Endothelial cell of umbilical vein (primary cell): ENCODE measurements around the gene TMEM14A. TPM values are rescaled to one million over a fixed set of nuclear protein-coding genes. Genes with fewer than 3 reads are reported as not detected.

ENCODE experiments used
- BruUV-seq: library from RNA; stranded (reverse); fragments of 400-500 nt; replicated peaks from 2 replicates; lab custom pipeline; 2021; lab: Mats Ljungman, UMichigan
- CTCF ChIA-PET: fragments of 300-600, 350-600 bp; sonication (Branson Sonifier 250); formaldehyde crosslinking; loops from one replicate; lab custom pipeline; 2021; ENCODE audit warnings: antibody characterized with exemption, inconsistent platforms; lab: Charles Lee
- POLR2A ChIA-PET: fragments of 300-600, 350-600 bp; sonication (Branson Sonifier 250); formaldehyde crosslinking; loops from one replicate; lab custom pipeline; 2021; ENCODE audit warnings: antibody characterized with exemption, inconsistent platforms; lab: Charles Lee
- DNase-seq: peaks from one replicate; pipeline ENCODE4 v3.0.0-alpha.2; 2011; ENCODE audit warnings: low read depth, low spot score
- FAIRE-seq: peaks from 2 replicates; lab custom pipeline; 2011; peaks lifted over from hg19 to GRCh38; lab: Jason Lieb, UNC
- H2AFZ ChIP-seq: 2 replicates; pipeline ENCODE4 v1.6.0; 2012; ENCODE audit warnings: low read depth, low read length, control low read depth, inconsistent platforms
- H3K27ac ChIP-seq: 2 replicates; pipeline ENCODE4 v1.5.1; 2011; ENCODE audit warnings: low read depth, mild to moderate bottlenecking, control low read depth, low read length, moderate library complexity; ENCODE audit not compliant: insufficient read depth
- H3K27me3 ChIP-seq, 2 experiments: 2 replicates each; pipeline versions ENCODE4 v1.6.0 to v1.6.1; 2011; ENCODE audit warnings: low read length in 2 of 2, mixed read lengths in 1 of 2; ENCODE audit not compliant: control insufficient read depth in 2 of 2, insufficient read depth in 2 of 2
- H3K36me3 ChIP-seq, 2 experiments: 2 replicates in 1 of 2; 3 replicates in 1 of 2; pipeline ENCODE4 v1.5.1; 2011; ENCODE audit warnings: low read length in 2 of 2, mild to moderate bottlenecking in 1 of 2, moderate library complexity in 1 of 2; ENCODE audit not compliant: control insufficient read depth in 2 of 2, insufficient read depth in 2 of 2; ENCODE audit errors: extremely low read depth in 1 of 2
- H3K4me1 ChIP-seq: 3 replicates; pipeline ENCODE4 v1.5.1; 2011; ENCODE audit warnings: mild to moderate bottlenecking, low read length; ENCODE audit not compliant: control insufficient read depth, insufficient read depth; ENCODE audit errors: extremely low read depth
- H3K4me2 ChIP-seq: 2 replicates; pipeline ENCODE4 v1.6.1; 2011; ENCODE audit warnings: low read length, control low read depth, mixed read lengths; ENCODE audit not compliant: insufficient read depth
- H3K4me3 ChIP-seq, 3 experiments: fragments of 200-600 bp in 1 of 3; sonication (generic), shearing (Covaris generic) in 1 of 3; replicated peaks in 1 of 3; 2 replicates each; pipeline ENCODE4 v1.5.1; 2011 to 2016; ENCODE audit warnings: control low read depth in 3 of 3, low read length in 3 of 3, mild to moderate bottlenecking in 2 of 3, inconsistent platforms in 1 of 3, low read depth in 1 of 3, moderate library complexity in 1 of 3; ENCODE audit not compliant: insufficient read depth in 1 of 3
- H3K79me2 ChIP-seq: 2 replicates; pipeline ENCODE4 v1.6.0; 2012; ENCODE audit warnings: low read length, inconsistent platforms; ENCODE audit not compliant: control insufficient read depth, insufficient read depth
- H3K9ac ChIP-seq: replicated peaks from 2 replicates; pipeline ENCODE3; 2011; ENCODE audit warnings: low read length, control low read depth; ENCODE audit not compliant: insufficient read depth; ENCODE audit errors: extremely low read depth
- H3K9me1 ChIP-seq: replicated peaks from 3 replicates; pipeline ENCODE4 v1.6.0; 2011; ENCODE audit warnings: mild to moderate bottlenecking, low read length; ENCODE audit not compliant: control insufficient read depth, insufficient read depth; ENCODE audit errors: extremely low read depth
- H3K9me3 ChIP-seq: replicated peaks from 2 replicates; pipeline ENCODE4 v1.5.1; 2012; ENCODE audit warnings: low read length, inconsistent platforms; ENCODE audit not compliant: control insufficient read depth, insufficient read depth
- H4K20me1 ChIP-seq: replicated peaks from 2 replicates; pipeline ENCODE3; 2011; ENCODE audit warnings: mild to moderate bottlenecking, low read length; ENCODE audit not compliant: control insufficient read depth, insufficient read depth; ENCODE audit errors: extremely low read depth
- EZH2 ChIP-seq: IDR thresholded peaks from 2 replicates; pipeline ENCODE4 v1.6.1; 2012; ENCODE audit warnings: borderline replicate concordance, low read depth, mild to moderate bottlenecking, moderate library complexity, low read length, inconsistent platforms; ENCODE audit not compliant: severe bottlenecking
- FOS ChIP-seq: IDR thresholded peaks from 2 replicates; pipeline ENCODE4 v1.6.1; 2011; ENCODE audit warnings: mild to moderate bottlenecking, low read length, moderate library complexity, borderline replicate concordance; ENCODE audit not compliant: insufficient read depth
- GATA2 ChIP-seq: IDR thresholded peaks from 2 replicates; pipeline ENCODE4 v1.7.0; 2011; ENCODE audit warnings: low read depth, mild to moderate bottlenecking, moderate library complexity, mixed read lengths, low read length; ENCODE audit not compliant: insufficient read length, insufficient read depth
- JUN ChIP-seq: IDR thresholded peaks from 2 replicates; pipeline ENCODE4 v1.6.1; 2011; ENCODE audit warnings: borderline replicate concordance, low read depth; ENCODE audit not compliant: insufficient read length, insufficient read depth
- MYC ChIP-seq: IDR thresholded peaks from one replicate; pipeline ENCODE4 v1.6.1; 2011; ENCODE audit warnings: mild to moderate bottlenecking, low read depth, low read length
- POLR2A ChIP-seq: IDR thresholded peaks from 2 replicates; pipeline ENCODE4 v1.6.1; 2012; ENCODE audit warnings: low read depth, mild to moderate bottlenecking, control low read depth, low read length
- POLR2AphosphoS5 ChIP-seq: IDR thresholded peaks from 2 replicates; pipeline ENCODE4 v1.6.1; 2012; ENCODE audit warnings: low read depth, mild to moderate bottlenecking, control low read depth, low read length, moderate library complexity; ENCODE audit not compliant: insufficient read depth
- dilution Hi-C: fragments of 300-500 bp; cut with MboI; formaldehyde crosslinking; loops from one replicate; pipeline ENCODE4 v1.15.0; 2019; ENCODE audit warnings: low sequenced_read_pairs; ENCODE audit not compliant: extremely low pct_ligation_motif_present
- intact Hi-C: fragments of 100-400 bp; cut with micrococcal nuclease; formaldehyde crosslinking; loops from one replicate; pipeline ENCODE4 v1.10.0; 2022
- polyA plus RNA-seq, 4 experiments: library from polyadenylated mRNA; depleted of rRNA in 3 of 4; stranded (reverse) in 3 of 4; unstranded in 1 of 4; fragments of >200 nt; gene quantifications; 2 replicates each; pipeline versions ENCODE4 v1.2.1 to v1.2.3, GENCODE V29; 2011 to 2012; ENCODE audit warnings: missing spikeins in 1 of 4
- total RNA-seq: library from RNA; stranded (reverse); gene quantifications from 2 replicates; pipeline ENCODE4 v1.2.3, GENCODE V29; 2021
- TF ChIP-seq, protein P1 (sequence below), 2 donors: IDR thresholded peaks; 1 replicate in 1 of 2; 2 replicates in 1 of 2; pipeline ENCODE4 v1.5.1; 2011; ENCODE audit warnings: low read length in 2 of 2, mild to moderate bottlenecking in 2 of 2, moderate library complexity in 2 of 2, control low read depth in 1 of 2, inconsistent platforms in 1 of 2, low read depth in 1 of 2; ENCODE audit not compliant: insufficient read depth in 1 of 2; ENCODE audit errors: extremely low read depth in 1 of 2
- TF ChIP-seq, protein P2 (sequence below): IDR thresholded peaks from 2 replicates; pipeline ENCODE4 v1.6.1; 2011; ENCODE audit not compliant: insufficient read depth, insufficient read length

The TMEM14A gene
- total and polyA plus RNA-seq, 2 donors (not counting 3 experiments of a cell fraction or from before 2014, with no cell fraction given): 19.5 to 33.7 TPM

DNA sequence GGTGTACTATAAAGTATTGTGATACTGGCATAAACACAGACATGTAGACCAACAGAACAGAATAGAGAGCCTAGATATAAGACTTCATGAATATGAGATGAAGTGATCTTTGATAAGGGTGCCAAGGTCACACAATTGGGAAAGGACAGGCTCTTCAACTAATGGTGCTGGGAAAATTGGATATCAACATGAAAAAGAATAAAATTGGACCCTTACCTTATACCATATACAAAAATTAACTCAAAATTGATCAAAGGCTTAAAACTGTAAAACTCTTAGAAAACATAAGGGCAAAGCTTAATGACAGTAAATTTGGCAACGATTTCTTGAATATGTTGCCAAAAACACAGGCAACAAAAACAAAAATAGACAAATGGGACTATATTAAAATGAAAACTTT is 49.3 kb upstream of the TMEM14A start:
- no peaks in the 10 kb centered on the region for H3K9me1 ChIP-seq
- no peaks in the 10 kb centered on the region for H3K9me3 ChIP-seq
- ChIA-PET POLR2A (no interaction called here), CTCF (interaction anchor here (0.6 to 1.1 kb wide), 2 partner anchors 9 to 12 kb away, joined by 3 read pairs; no protein-coding TSS in a partner anchor)
- BruUV-seq: no TSS peak
- TF ChIP-seq MYC (no peak), POLR2A (no peak), JUN (no peak), POLR2AphosphoS5 (no peak), EZH2 (no peak), GATA2 (no peak), FOS (no peak)
- TF ChIP-seq, protein P1, sequence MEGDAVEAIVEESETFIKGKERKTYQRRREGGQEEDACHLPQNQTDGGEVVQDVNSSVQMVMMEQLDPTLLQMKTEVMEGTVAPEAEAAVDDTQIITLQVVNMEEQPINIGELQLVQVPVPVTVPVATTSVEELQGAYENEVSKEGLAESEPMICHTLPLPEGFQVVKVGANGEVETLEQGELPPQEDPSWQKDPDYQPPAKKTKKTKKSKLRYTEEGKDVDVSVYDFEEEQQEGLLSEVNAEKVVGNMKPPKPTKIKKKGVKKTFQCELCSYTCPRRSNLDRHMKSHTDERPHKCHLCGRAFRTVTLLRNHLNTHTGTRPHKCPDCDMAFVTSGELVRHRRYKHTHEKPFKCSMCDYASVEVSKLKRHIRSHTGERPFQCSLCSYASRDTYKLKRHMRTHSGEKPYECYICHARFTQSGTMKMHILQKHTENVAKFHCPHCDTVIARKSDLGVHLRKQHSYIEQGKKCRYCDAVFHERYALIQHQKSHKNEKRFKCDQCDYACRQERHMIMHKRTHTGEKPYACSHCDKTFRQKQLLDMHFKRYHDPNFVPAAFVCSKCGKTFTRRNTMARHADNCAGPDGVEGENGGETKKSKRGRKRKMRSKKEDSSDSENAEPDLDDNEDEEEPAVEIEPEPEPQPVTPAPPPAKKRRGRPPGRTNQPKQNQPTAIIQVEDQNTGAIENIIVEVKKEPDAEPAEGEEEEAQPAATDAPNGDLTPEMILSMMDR (IDR thresholded peaks at IDR 0.05; ENCODE audit: extremely low read depth in 1 of 2, insufficient read depth in 1 of 2, low read depth in 1 of 2, low read length in 2 of 2): no peak
- TF ChIP-seq, protein P2, sequence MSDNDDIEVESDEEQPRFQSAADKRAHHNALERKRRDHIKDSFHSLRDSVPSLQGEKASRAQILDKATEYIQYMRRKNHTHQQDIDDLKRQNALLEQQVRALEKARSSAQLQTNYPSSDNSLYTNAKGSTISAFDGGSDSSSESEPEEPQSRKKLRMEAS: no peak
- no peak overlapping the region for H3K4me3 ChIP-seq
- no peaks in the 10 kb centered on the region for H3K79me2 ChIP-seq
- dilution Hi-C loops: no loop called here
- H3K9ac ChIP-seq: no peak overlapping the region
- no peaks in the 10 kb centered on the region for H3K36me3 ChIP-seq
- H3K4me2 ChIP-seq: no peak overlapping the region
- H2AFZ ChIP-seq: no peak overlapping the region
- no peak for FAIRE-seq
- intact Hi-C loops: no loop called here
- H4K20me1 ChIP-seq: no peaks in the 10 kb centered on the region
- H3K27ac ChIP-seq: no peak overlapping the region
- no peak for DNase-seq
- no peaks in the 10 kb centered on the region for H3K27me3 ChIP-seq
- no peaks in the 10 kb centered on the region for H3K4me1 ChIP-seq
